Nephron progenitor cell (in vitro differentiated cells): ENCODE measurements around the gene GRK5.

Experiments used
- DNase-seq: peaks from one replicate; pipeline ENCODE4 v3.0.0; 2021
- H3K27ac Mint-ChIP-seq: 2 replicates; pipeline ENCODE4 v1.8.0; 2021; ENCODE audit warnings: mild to moderate bottlenecking, moderate library complexity, mixed read lengths
- H3K27me3 Mint-ChIP-seq: 2 replicates; pipeline ENCODE4 v1.8.0; 2021; ENCODE audit warnings: mild to moderate bottlenecking, low read depth, mixed read lengths; ENCODE audit not compliant: poor library complexity
- H3K36me3 Mint-ChIP-seq: 2 replicates; pipeline ENCODE4 v1.8.0; 2021; ENCODE audit warnings: low read depth, mixed read lengths
- H3K4me1 Mint-ChIP-seq: 2 replicates; pipeline ENCODE4 v1.8.0; 2021; ENCODE audit warnings: mixed read lengths
- H3K4me3 Mint-ChIP-seq: 2 replicates; pipeline ENCODE4 v1.8.0; 2021; ENCODE audit warnings: mild to moderate bottlenecking, moderate library complexity, mixed read lengths
- H3K9me3 Mint-ChIP-seq: 2 replicates; pipeline ENCODE4 v1.8.0; 2021; ENCODE audit warnings: mild to moderate bottlenecking, moderate library complexity, mixed read lengths
- CTCF ChIP-seq: fragments of 200-600 bp; sonication (generic); IDR thresholded peaks from 2 replicates; pipeline ENCODE4 v1.5.0; 2021; ENCODE audit warnings: antibody characterized with exemption

GRK5 gene

GRCh38 chr10:119406137-119406536, 198.8 kb downstream of the GRK5 start:
- H3K27me3 Mint-ChIP-seq, result no peaks in the 10 kb centered on the region
- no peak for DNase-seq
- H3K27ac Mint-ChIP-seq, result peak overlapping the region; percentile 75
- no peak for TF ChIP-seq CTCF
- no peaks in the 10 kb centered on the region for H3K36me3 Mint-ChIP-seq
- H3K4me3 Mint-ChIP-seq, result no peak overlapping the region
- H3K4me1 Mint-ChIP-seq, result peaks cover 80% of the 10 kb centered on the region
- H3K9me3 Mint-ChIP-seq, result no peaks in the 10 kb centered on the region

- no peak for DNase-seq
- no peaks in the 10 kb centered on the region for H3K9me3 Mint-ChIP-seq
- H3K27ac Mint-ChIP-seq, result peak overlapping the region; percentile 75
- TF ChIP-seq CTCF, result no peak
- H3K36me3 Mint-ChIP-seq, result no peaks in the 10 kb centered on the region
- H3K4me3 Mint-ChIP-seq, result no peak overlapping the region
- H3K27me3 Mint-ChIP-seq, result no peaks in the 10 kb centered on the region
- peaks cover 80% of the 10 kb centered on the region for H3K4me1 Mint-ChIP-seq
These were observed 199.4 kb downstream of the GRK5 start for GRCh38 chr10:119406601-119407253.

- Mint-ChIP-seq H3K27me3 (no peaks in the 10 kb centered on the region), H3K36me3 (no peaks in the 10 kb centered on the region), H3K9me3 (no peaks in the 10 kb centered on the region), H3K4me3 (no peak overlapping the region), H3K27ac (peak overlapping the region; percentile 89), H3K4me1 (peaks cover 80% of the 10 kb centered on the region)
- no peak for TF ChIP-seq CTCF
- no peak for DNase-seq
These were observed 199.9 kb downstream of the GRK5 start for GRCh38 chr10:119407254-119407777.

- Mint-ChIP-seq H3K4me1 (peaks cover 87% of the 10 kb centered on the region), H3K4me3 (no peak overlapping the region), H3K9me3 (no peaks in the 10 kb centered on the region), H3K27me3 (no peaks in the 10 kb centered on the region), H3K27ac (no peak overlapping the region), H3K36me3 (no peaks in the 10 kb centered on the region)
- no peak for DNase-seq
- TF ChIP-seq CTCF, result no peak
These were observed 200.7 kb downstream of the GRK5 start for GRCh38 chr10:119408072-119408471.

- Mint-ChIP-seq H3K4me3 (no peak overlapping the region), H3K36me3 (no peaks in the 10 kb centered on the region), H3K4me1 (peaks cover 93% of the 10 kb centered on the region), H3K27ac (peak overlapping the region; percentile 97), H3K27me3 (no peaks in the 10 kb centered on the region), H3K9me3 (no peaks in the 10 kb centered on the region)
- no peak for DNase-seq
- no peak for TF ChIP-seq CTCF
These were observed 201.6 kb downstream of the GRK5 start for GRCh38 chr10:119408969-119409371.

- H3K27ac Mint-ChIP-seq, result peak overlapping the region; percentile 97
- DNase-seq, result no peak
- no peak overlapping the region for H3K4me3 Mint-ChIP-seq
- H3K4me1 Mint-ChIP-seq, result peaks cover 93% of the 10 kb centered on the region
- H3K27me3 Mint-ChIP-seq, result no peaks in the 10 kb centered on the region
- no peaks in the 10 kb centered on the region for H3K9me3 Mint-ChIP-seq
- H3K36me3 Mint-ChIP-seq, result no peaks in the 10 kb centered on the region
- no peak for TF ChIP-seq CTCF
These were observed 202.0 kb downstream of the GRK5 start for GRCh38 chr10:119409385-119409784.
